ENCODE results near the gene KLHDC7B.

Gene KLHDC7B

GRCh38 chr22:50597097-50597496 is 51.4 kb downstream of the KLHDC7B start:
- no peak for DNase-seq (ENCODE audit: low spot score)
- TF ChIP-seq, protein P1, sequence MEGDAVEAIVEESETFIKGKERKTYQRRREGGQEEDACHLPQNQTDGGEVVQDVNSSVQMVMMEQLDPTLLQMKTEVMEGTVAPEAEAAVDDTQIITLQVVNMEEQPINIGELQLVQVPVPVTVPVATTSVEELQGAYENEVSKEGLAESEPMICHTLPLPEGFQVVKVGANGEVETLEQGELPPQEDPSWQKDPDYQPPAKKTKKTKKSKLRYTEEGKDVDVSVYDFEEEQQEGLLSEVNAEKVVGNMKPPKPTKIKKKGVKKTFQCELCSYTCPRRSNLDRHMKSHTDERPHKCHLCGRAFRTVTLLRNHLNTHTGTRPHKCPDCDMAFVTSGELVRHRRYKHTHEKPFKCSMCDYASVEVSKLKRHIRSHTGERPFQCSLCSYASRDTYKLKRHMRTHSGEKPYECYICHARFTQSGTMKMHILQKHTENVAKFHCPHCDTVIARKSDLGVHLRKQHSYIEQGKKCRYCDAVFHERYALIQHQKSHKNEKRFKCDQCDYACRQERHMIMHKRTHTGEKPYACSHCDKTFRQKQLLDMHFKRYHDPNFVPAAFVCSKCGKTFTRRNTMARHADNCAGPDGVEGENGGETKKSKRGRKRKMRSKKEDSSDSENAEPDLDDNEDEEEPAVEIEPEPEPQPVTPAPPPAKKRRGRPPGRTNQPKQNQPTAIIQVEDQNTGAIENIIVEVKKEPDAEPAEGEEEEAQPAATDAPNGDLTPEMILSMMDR (IDR thresholded peaks at IDR 0.05; ENCODE audit: extremely low read depth, insufficient read depth, missing control alignments), result no peak
- in situ Hi-C loops (cut with MboI; ENCODE audit: low pct_unique_long_range_greater_than_20kb, low sequenced_read_pairs, unreplicated experiment), result no loop called here

- in situ Hi-C loops (cut with MboI; ENCODE audit: low pct_unique_long_range_greater_than_20kb, low sequenced_read_pairs, unreplicated experiment), result no loop called here
- DNase-seq (ENCODE audit: low spot score), result peak; percentile 89
- TF ChIP-seq, protein P1 (IDR thresholded peaks at IDR 0.05; ENCODE audit: extremely low read depth, insufficient read depth, missing control alignments), result no peak
Measured at GRCh38 chr22:50599816-50600455, 54.2 kb downstream of the KLHDC7B start.

- TF ChIP-seq, protein P1 (IDR thresholded peaks at IDR 0.05; ENCODE audit: extremely low read depth, insufficient read depth, missing control alignments), result no peak
- peak; percentile 69 for DNase-seq (ENCODE audit: low spot score)
- in situ Hi-C loops (cut with MboI; ENCODE audit: low pct_unique_long_range_greater_than_20kb, low sequenced_read_pairs, unreplicated experiment), result no loop called here
Measured at GRCh38 chr22:50600538-50600937, 54.8 kb downstream of the KLHDC7B start, which contains the start of gene MAPK8IP2. Gene MAPK8IP2 (plus strand): TSS chr22:50600793. CDS start chr22:50600819, 26 bp downstream.

Data from GM13977 (cell line).